Measurements from ENCODE around the gene IL20. TPM values are rescaled to one million over a fixed set of nuclear protein-coding genes. Genes with fewer than 3 reads are reported as not detected.

IL20 gene
- total RNA-seq, 1 donor from 2014 or later, result not detected

Other genes with a start within 250 kb of the IL20 start
- gene DYRK3, start 230.1 kb upstream of the IL20 start, total RNA-seq, result 6.4 TPM
- 87.0 TPM for gene MAPKAPK2, start 180.7 kb upstream of the IL20 start, total RNA-seq
- not detected for gene IL19, start 94.8 kb upstream of the IL20 start, total RNA-seq
- 1.4 TPM for gene IL10, start 93.1 kb upstream of the IL20 start, total RNA-seq
- gene IL24, start 31.8 kb downstream of the IL20 start, total RNA-seq, result not detected
- gene FCMR, start 56.3 kb downstream of the IL20 start, total RNA-seq, result 6.8 TPM
- 813 TPM for gene PIGR, start 80.8 kb downstream of the IL20 start, total RNA-seq
- not detected for gene FCAMR, start 104.8 kb downstream of the IL20 start, total RNA-seq
- gene C1orf116, start 167.1 kb downstream of the IL20 start, total RNA-seq, result 123 TPM
- gene YOD1, start 185.6 kb downstream of the IL20 start, total RNA-seq, result 7.9 TPM
- 41.5 TPM for gene PFKFB2, start 187.7 kb downstream of the IL20 start, total RNA-seq
- 10.4 TPM for gene C4BPB, start 223.2 kb downstream of the IL20 start, total RNA-seq
- gene C4BPA, start 238.6 kb downstream of the IL20 start, total RNA-seq, result 65.2 TPM